ENCODE data around the gene INPP5A.
A peak's percentile ranks its signal among the peaks of the same experiment; 100 is the strongest.
"Not testable (repeated sequence)": the region's sequence is repeated elsewhere in the genome, so short reads cannot be mapped to it uniquely, and the experiment has no call there.

The INPP5A gene

DNA sequence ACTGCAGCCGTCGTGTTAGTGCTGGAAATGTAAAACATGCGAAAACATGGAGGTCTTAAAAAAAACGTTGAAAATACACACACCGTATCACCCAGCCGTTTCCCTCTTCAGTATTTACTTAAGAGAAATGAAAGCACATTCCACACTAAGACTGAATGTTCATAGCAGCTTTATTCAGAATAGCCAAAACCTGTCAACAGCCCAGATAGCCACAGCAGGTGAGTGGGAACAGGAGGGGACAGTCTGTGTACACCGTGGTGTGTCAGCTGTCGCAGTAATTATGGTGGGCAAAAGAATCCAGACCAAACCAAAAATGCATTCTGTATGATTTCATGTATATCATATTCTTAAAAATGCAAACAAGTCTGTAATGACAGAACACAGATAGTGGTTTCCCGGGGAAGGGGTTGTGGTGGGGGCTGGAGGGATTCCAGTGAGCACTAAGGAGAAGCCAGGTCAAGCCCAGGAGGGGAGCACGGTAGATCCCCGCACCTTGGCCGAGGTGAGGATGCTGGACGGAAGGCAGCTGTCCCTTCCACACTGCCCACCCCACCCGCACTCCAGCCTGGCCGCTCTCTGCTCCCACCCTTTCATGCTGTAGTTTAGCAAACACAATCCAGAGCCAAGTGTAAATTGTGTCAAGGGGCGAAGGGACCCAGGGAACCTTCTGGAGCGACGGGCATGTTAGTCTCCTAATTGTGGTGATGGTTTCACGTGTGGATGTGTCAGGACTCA, 124.8 kb downstream of the INPP5A start:
- no peak for DNase-seq (ENCODE audit: low read depth)

DNA sequence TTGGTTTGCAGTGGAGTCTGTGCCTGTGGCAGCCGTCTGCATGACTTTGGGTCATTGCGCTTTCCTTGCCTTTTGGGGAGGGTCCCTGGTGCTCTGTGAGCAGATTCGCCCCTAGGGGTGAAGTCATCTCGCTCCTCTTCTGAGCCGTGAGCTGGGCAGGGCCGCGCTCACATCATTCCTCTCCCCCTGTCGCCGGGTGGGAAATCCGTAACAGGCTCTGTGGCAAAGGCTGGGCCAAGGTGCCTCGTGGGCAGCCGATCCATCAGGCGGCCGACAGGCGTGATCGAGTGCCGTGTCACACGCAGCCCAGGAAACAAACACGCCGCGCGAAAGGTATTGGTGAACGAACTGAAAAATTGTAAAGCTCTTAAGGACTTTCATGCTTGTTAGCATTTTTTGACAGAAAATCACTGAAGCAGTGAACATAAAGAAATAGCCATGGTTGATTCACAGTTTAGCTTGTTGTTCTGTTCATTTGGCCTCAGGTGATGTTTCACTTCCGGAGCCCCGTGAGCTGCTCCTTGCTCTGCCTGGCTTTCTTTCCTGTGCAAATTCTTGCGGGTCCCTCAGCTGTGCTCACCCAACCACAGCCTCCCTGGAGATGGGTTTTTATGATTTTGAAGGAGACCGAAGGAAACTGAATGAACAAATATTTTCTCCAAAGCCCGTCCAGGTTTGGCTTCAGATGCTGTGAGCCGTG, 126.2 kb downstream of the INPP5A start:
- DNase-seq (ENCODE audit: low read depth): no peak

DNA sequence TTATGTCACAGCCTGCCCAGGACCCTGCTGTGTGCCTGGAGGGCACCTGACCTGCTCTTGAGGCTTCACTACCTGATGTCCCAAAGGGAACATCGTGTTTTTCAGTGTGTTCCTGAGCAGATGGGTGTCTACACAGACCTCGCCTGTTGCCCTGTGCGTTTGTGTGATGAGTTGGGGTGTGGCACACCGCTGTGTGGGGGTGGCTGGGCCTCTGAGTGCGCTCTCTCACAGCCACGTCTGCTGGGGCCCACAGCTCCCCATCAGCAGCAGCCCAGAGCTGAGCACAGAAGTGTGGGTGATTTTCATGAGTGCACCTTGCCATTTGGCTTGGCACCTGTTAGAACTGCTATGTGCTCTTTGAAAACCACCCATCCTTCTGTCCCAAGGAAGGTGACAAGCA, 126.8 kb downstream of the INPP5A start:
- no peak for DNase-seq (ENCODE audit: low read depth)

DNA sequence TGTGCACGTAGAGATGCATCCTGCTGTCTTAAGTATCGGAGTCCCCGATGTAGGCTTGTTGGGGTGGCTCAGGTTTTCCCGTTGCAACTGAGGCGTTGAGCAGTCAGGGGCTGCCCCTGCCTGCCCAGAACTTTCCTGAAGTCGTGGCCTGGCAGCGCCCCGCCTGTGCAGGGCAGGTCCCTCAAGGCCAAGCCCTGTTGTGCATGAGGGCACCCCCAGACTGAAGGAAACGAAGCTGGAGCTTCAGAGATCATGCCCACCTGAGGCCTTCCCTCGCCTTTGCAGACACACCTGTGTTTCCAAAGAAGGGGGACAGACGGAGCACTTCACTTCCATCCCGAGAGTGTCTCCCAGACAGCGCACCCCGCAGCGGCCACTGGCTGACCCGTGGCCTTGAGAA, 127.3 kb downstream of the INPP5A start:
- no peak for DNase-seq (ENCODE audit: low read depth)

DNA sequence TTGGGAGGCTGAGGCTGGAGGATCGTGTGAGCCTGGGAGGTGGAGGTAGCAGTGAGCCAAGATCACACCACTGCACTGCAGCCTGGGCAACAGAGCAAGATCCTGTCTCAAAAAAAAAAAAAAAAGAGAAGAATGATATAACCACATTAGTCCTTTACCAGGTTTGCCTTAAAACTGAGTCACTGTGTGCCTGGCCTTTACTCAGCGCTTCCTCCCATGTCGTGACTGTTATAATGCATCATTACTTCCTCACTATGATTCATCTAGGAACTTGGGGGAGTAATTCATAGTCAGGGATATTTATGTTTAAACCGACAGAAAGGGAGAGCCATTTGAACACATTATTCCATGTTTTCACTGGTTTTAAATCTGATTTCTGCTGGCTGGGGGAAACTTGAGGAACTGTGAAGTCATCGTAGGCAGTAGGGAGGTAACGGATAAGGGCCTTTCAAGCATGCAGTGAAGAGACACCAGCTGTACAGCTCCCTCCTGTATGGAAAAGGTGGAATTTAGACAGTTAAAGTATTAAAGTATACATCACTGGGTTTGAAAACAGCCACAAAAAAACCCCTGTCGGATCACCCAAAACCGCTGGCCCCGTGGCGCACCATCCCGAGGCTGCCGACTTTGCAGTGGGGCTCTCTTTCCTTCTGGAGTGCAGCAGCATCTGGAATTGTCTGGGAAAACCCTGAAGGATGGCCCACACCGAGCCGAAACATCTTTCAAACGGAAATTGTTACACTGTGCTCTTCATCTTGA, 128.5 kb downstream of the INPP5A start:
- peak; percentile 26 for DNase-seq (ENCODE audit: low read depth)

DNA sequence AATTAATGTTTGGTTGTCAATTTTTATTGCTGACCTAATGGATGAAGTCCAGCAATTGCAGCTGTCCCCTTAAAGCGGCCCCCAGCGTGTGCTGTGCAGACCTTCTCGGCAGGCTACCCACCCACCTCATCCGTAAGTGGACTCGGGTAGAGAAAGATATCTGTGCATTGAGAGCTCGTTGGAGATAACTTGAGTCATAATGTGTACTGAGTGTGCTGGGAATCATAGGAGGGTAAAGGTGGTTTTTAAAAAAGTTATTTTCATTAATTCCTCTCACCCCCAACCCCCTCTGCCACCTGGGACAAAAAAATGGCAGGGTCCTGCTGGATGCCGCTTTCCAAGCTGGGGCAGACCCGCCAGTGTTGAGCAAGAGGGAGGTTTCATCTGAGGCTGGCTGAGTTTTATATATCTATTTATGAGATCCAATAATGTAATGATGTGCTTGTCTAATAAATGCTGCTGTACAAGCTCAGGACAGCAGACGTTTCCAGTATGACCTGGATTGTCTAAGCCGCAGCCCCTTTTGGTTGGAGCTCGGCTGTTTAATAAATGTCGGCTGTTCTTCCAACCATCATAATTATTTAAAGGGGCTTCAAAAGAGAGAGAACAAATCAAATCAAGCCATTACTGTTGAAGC, 129.2 kb downstream of the INPP5A start:
- no peak for DNase-seq (ENCODE audit: low read depth)

DNA sequence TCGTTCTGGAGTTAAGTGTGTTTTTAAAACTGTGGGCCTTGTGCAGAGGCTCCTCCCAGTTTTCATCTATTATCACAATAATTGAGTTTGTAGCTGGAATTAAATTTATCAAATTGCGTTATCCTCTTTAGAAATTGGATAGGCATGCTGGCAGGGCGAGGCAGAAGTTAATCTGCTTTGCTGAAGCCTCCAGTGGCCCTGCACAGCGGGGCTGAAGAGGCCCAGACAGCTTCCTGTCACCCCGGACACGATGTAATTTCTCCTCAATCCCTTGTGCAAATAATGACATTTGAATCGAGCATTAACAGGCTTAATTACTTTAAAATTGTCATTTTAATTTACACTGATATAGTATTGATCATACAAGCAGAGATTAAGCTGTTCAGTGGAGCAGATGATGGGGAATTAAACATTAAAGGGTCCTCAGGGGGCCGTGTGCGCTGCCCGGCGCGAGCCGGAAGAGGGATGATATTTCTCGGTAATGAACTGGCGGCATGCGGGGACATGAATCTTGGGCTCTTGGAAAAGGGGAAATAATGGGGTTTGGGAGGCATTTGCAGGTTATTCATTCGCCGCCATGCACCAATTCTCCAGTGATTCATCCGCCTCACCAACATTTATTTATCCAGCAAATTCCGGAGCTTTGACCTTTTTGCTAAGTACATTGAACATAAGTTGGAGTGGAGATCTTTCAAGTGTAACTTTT, 129.9 kb downstream of the INPP5A start:
- no peak for DNase-seq (ENCODE audit: low read depth)

DNA sequence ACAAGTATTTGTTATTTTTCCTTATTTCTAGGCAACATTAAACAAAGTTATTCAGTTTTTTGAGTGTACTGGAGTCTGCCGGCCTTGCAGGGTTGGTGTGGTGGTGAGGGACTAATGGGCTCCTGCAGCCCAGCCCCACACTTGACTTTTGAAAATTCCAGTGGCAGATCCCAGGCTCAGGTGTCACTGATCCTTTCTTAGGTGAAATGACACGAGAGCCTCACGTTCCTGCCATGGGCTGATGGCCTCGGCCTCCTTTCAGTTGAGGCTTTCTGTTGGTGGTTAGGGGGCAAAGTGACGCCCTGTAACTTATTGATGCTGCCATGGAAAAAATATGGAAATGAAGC, 130.4 kb downstream of the INPP5A start:
- no peak for DNase-seq (ENCODE audit: low read depth)

DNA sequence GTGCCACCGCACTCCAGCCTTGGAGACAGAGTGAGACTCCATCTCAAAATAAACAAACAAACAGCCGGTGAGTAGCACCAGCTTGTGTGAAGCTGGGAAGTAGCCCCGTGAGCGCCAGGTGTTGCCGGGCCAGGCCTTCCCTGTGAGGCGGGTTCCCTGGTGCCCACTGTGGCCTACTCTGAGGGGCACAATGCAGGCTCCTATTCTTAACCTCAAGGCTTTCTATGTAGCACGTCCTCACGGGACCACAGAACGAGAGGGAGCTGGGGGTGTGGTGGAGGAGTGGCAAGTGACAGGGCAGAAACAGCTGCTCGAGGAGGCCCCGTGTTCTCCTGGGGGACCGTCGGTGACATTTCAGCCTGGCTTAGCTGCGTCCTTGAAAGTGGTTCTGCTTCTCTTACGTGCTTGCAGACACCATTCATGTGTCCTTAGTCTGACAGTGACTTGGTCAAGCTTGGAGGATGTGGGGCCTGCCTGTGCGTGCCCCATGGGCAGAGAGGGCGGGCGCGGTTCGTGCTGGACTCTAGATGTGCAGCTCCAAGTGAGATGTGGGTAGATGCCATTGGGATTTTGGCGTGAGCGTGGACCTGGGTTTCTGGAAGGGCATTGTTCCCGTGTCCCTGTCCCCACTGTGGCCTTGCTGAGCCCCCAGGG, 131.7 kb downstream of the INPP5A start:
- DNase-seq (ENCODE audit: low read depth): no peak

DNA sequence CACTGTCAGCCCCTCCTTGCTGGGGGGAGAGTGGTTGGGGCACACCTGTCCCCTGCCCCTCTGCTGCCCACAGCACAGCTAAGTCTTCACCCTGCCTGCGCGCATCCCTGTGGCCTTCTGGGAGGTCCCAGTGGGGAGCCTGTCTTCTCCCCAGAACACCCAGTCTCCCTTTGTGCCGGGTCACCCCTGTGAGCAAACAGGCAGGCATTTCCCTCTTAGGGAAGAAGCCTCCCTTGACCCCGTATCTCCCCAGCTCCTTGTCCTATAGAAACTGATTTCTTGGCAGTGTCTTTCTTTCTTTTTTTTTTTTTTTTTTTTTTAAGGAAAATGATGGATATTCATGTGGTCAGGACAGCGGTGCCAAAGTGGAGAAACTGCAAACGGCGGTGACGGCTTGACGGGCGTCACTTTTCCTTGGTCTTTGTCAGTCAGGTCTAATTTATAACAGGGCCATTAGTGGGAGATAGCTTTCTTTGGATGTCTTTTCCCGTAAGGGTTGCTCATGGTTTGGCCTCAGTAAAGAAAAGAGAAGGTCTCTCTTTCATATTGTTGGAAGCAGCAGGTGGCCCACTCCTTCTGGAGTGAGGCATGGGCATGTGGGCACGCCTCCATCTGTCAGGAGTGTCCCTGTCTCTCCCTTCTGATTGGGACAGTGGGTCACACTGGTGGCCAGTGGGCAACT, 133.1 kb downstream of the INPP5A start:
- DNase-seq (ENCODE audit: low read depth): no peak

DNA sequence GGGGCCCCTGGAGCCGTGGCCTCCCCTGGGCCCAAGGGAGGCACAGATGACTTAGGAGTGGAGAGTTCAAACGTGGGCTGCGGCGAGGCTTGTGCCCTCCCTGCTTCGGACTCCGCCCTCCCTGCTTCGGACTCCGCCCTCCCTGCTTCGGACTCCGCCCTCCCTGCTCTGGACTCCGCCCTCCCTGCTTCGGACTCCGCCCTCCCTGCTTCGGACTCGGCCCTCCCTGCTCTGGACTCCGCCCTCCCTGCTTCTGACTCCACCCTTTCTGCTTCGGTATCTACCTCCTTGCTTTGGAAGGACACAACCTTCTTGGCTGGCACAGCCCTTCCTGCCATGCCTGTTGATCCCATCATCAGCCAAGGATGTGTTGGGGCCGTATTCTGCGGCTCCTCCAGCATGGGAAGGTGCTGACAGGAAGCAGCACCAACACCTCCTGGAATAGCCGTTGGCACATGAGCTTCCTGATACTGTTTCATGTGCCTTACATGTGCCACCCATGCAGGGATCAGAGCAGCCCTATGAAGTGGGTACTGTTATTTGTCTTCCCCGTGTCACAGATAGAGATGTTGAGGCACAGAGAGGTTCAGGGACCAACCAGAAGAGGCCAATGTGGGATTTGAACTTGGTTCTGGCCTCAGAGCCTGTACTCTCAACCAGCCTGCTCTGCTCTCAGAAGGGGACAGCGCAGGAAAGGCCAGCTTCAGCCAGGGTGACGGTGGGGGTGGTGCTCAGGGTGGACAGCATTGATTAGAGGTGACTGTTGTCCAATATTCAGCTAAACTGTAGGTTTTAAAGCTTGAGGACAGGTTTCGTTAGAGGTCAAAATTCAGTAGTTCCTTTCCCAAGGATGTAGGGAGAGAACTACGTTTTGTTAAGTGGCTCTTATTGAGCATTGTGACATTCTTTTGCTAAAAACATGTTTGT, 133.9 kb downstream of the INPP5A start:
- no peak for DNase-seq (ENCODE audit: low read depth)

DNA sequence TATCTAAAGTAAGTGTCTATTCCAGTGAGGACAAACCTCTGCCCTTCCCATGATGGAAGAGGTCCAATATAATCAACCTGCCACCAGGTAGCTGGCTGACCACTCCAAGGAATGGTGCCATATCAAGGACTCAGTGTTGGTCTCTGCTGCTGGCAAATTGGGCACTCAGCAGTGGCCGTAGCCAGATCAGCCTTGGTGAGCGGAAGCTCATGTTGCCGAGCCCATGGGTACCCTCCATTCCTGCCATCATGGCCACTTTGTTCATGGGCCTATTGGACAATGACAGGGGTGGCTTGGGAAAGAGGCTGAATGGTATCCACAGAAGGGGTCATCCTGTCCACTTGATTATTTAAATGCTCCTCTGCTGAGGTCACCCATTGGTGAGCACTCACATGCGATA, 136.2 kb downstream of the INPP5A start:
- DNase-seq (ENCODE audit: low read depth): not testable (repeated sequence)

DNA sequence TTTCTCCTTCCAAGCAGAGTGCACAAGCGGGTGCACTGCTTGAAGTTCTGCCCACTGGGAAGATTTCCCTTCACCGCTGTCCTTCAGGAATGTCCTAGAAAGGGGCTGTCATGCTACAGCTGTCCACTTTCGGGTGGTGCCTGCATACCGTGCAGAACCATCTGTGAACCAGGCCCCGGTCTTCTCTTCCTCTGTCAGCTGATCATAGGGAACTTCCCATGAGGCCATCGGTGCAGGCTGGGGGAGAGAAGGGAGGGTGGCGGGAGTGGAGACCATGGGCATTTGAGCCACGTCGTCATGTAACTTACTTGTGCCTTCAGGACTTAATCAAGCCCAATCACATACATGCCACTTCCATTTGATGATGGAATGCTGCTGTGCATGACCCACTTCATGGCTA, 136.7 kb downstream of the INPP5A start:
- DNase-seq (ENCODE audit: low read depth): no peak

DNA sequence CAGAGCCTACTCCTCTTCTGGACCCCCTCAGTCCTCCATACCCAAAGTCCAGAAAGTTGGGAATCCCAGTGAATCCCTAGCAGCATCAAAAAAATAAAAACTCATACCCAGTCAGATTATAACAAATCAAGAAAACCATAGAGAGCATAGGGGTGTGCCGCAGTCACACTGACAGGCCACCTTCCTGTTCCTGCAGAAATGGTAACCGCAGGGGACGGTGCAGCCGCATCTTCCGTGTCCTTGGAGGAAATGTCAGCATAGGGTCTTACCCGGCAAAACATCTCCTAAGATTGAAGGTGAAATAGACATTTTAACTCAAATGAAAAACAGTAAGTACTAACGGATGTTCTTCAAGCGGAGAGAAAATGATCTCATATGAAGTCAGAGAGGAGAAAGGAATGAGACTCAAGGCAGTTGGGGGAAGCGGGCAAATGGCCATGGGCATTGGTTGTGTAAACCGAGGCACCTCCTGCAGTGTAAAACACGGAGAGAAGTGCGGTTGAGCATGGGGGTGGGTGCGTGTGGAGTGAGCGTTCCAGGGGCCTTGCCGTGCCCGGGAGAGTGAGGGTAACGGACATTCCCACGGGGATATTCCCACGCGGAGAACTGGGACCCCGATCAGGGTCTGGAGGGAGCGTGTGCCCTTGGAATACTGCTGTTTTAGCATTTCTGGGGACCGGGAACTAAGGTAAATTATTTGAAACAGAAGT, 137.6 kb downstream of the INPP5A start:
- DNase-seq (ENCODE audit: low read depth): no peak

DNA sequence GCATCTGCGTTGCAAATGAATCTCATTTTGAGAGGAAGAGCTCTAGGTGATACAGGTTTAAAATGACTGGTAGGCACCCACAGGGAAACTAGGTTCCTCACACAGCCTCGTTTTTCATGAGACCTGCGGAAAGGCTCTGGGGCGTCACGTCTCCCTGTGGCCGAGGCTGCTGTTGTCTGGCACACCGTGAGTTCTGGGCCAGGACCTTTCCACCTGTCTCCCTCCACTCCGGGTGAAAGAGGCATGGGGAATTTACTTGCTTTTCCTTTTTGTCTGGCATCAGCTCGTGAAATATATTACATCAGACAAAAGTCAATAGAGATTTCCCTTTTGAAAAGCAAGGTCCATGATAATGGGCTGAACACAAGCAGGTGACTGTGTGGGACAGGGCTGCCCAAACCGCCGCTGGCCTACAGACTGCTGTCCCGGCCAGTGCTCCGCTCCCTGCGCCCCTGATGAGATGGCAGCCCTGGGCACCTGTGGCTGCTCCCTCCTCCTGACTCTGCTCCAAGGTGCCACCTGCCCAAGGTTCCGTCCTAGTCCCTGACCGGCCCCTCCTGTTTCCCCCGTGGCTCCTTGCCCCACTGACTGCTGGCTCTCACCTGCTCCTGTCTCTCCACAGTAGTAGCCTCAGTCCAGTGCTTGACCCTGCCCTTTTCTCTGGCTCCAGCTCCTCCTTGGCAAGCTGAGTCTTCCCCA, 138.8 kb downstream of the INPP5A start:
- no peak for DNase-seq (ENCODE audit: low read depth)

DNA sequence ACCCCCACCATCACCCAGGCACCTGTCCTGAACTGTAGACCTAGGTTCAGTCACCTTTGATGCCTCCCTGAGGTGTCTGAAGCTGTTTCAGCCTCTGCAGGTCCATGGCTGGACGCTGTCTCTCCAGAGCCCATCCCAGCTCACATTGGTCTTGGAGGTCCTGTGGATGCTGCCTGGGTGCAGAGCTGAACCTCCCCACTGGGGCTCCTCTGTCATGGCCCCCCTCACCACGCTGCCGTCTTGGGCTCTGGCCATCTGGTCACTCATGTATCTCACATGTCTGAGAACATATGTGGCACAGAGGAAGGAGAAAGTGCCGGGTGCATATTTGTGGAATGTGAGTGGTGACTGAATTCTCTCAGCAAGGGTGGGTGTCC, 139.5 kb downstream of the INPP5A start:
- DNase-seq (ENCODE audit: low read depth): no peak

DNA sequence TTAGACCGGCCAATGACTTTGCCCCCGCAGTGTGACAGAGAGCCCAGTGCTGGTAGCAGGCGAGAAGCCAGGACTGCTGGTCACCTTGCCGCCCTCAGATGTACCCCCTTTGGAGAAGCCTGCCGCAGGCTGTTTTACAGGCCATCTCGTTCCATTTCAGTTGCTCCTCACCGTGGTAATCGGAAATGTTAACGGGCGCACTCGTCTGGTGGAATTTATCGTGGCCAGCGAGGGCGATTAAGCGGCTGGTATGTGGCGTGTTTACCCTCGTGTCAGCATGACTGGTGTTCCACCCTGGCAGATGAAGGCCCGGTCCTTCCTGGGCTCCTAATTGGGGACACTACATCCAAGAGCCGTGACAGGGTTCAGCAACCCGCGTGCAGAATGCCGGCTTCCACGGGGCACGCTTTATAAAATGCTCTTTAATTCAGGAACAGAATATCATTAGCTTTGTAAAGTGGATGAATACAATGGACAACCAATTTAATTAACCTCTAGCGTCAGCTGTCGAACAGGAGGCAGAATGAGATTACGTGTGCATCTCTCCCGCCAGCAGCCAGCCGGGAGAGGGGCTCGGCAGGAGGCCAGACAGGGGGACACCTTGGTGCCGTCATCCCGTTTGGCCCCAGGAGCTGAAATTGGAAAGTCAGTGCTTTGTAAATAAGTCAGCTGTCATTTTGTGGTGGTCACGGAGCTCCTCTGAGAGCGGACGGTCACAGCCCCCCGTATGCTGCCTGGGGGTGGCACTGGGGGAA, 140.1 kb downstream of the INPP5A start:
- no peak for DNase-seq (ENCODE audit: low read depth)
